GM18505 (cell line): ENCODE measurements around the gene SLC16A2.
A peak's percentile ranks its signal among the peaks of the same experiment; 100 is the strongest.
"Not testable (repeated sequence)": the region's sequence is repeated elsewhere in the genome, so short reads cannot be mapped to it uniquely, and the experiment has no call there.

Source experiments
- ATAC-seq: cut with Tn5 transposase; IDR thresholded peaks from one replicate; pipeline ENCODE4 v1.9.1; 2021; ENCODE audit not compliant: unreplicated experiment
- POLR2A ChIP-seq: IDR thresholded peaks from 4 replicates; pipeline ENCODE4 v1.6.1; 2011; ENCODE audit warnings: borderline replicate concordance; ENCODE audit not compliant: insufficient read depth, insufficient read length; ENCODE audit errors: extremely low read depth

SLC16A2 gene

GRCh38 chrX:74498924-74499323 is 77.6 kb downstream of the SLC16A2 start:
- ATAC-seq = no peak

GRCh38 chrX:74500067-74500466 is 78.8 kb downstream of the SLC16A2 start:
- no peak for TF ChIP-seq POLR2A
- ATAC-seq = no peak

More at GRCh38 chrX:74498924-74499323, 77.6 kb downstream of the SLC16A2 start:
- TF ChIP-seq POLR2A = no peak

DNA sequence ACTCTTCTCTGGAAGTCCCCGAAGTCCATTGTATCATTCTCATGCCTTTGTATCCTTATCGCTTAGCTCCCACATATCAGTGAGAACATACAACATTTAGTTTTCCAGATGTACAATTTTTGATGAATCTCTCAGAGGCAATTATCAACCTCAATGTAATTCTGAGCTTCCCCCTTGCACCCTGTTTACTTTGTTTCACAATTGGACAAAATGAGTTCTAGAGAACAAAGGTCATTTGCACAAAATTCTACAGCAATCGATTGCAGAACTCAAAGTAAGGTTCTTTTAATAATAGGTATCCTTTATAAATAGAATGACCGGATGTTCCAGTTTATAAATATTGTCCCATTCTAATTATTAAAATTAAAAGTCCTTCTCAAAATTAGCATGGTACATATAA is 79.3 kb downstream of the SLC16A2 start:
- ATAC-seq = no peak
- no peak for TF ChIP-seq POLR2A

DNA sequence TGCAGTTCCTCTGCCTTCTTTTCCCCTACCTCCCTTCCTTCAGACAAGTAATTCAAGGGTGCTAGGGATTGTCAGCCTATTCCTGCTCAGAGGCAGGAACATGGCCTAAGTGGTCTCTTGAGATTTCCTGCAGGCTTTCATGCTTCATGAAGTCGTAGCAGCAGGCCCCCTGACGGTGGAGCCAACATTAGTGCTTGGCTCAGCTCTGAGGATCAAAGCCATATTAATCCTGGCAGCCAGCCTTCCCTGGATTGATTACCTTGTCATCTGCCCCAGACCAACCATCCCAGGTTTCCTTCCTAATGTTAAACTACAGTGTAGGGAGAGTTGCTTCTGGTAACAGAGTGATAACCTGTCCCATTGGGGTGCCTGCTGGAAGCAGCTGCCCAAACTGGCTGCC is 84.1 kb downstream of the SLC16A2 start:
- TF ChIP-seq POLR2A = no peak
- ATAC-seq = no peak

GRCh38 chrX:74506317-74507115 is 85.2 kb downstream of the SLC16A2 start:
- no peak for TF ChIP-seq POLR2A
- peak; percentile 91 for ATAC-seq

GRCh38 chrX:74507191-74507590 is 85.9 kb downstream of the SLC16A2 start:
- ATAC-seq = no peak
- TF ChIP-seq POLR2A = no peak

- no peak for ATAC-seq
Observed at GRCh38 chrX:74509989-74510388, 88.7 kb downstream of the SLC16A2 start.

DNA sequence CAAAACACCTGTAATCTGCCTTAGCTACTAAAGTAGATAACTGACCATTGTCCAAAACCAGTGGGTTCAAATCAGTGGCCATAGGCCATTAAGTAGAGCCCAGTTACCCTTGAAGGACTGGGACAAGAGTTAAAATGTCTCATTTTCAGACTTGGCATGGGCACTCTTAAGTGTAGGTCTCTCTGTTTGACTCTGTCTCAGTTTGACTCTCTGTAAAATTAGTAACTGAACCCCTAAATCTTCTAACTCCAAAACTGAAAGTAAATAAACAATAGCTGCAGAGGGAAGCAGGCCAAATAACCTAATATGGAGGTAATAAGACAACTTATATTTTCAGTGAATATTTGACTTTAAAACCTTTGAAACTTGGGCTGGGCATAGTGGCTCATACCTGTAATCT is 89.1 kb downstream of the SLC16A2 start:
- no peak for ATAC-seq
- TF ChIP-seq POLR2A = no peak

More at GRCh38 chrX:74509989-74510388, 88.7 kb downstream of the SLC16A2 start:
- no peak for TF ChIP-seq POLR2A

GRCh38 chrX:74511704-74512103 is 90.4 kb downstream of the SLC16A2 start:
- ATAC-seq = no peak
- TF ChIP-seq POLR2A = no peak

DNA sequence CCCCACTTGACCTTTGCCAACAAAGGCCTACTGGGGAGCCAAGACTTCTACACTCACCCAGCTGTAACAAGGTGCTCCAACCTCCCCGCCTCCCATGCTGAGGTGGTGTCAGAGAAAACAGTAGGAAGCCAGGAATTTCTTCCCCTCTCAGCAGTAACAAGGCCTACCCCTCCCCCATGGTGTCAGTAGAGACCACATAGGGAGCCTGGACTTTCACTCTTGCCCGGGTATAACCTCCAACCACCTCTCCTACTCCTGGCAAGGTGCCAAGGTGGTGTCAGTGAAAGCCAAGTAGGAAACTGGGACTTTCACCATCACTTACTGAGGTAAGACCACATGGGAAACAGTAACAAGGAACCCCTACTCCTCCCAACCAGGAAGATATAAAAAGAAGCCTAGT is 93.1 kb downstream of the SLC16A2 start:
- TF ChIP-seq POLR2A = no peak
- no peak for ATAC-seq

- ATAC-seq = no peak
- no peak for TF ChIP-seq POLR2A
Observed at GRCh38 chrX:74515356-74515755, 94.1 kb downstream of the SLC16A2 start.

DNA sequence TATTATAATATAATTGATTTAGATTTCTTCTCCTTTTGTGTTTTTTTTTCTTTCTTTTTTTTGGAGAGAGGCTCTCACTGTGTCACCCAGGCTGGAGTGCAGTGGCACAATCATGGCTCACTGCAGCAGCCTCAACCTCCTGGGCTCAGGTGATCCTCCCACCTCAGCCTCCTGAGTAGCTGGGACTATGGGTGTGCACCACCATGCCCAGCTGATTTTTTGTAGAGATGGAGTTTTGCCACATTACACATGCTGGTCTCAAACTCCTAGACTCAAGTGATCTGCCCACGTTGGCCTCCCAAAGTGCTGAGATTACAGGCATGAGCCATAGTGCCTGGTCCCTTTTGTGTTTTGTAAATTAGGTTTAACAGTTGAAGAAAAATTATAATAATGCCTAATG is 94.7 kb downstream of the SLC16A2 start:
- ATAC-seq = not testable (repeated sequence)

DNA sequence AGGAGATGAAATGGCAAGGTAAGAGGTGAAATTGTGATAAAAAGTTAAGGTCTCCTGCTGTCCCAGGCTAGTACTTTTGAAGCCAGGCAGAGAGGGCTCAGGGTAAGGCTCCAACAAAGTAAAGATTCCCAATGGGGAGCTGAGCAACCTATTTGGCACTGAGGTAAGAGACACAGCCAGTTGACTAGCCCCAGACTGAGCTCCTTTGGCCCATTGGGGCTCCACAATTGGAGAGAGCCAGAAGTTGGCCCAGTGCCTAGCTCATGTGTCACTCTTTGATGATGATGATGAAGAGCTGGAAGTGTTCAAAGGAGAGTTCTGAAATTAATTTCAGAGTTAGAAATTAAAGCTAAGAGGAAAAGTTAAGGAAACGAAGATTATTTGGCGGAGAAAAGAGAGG is 98.6 kb downstream of the SLC16A2 start:
- ATAC-seq = no peak
- no peak for TF ChIP-seq POLR2A

DNA sequence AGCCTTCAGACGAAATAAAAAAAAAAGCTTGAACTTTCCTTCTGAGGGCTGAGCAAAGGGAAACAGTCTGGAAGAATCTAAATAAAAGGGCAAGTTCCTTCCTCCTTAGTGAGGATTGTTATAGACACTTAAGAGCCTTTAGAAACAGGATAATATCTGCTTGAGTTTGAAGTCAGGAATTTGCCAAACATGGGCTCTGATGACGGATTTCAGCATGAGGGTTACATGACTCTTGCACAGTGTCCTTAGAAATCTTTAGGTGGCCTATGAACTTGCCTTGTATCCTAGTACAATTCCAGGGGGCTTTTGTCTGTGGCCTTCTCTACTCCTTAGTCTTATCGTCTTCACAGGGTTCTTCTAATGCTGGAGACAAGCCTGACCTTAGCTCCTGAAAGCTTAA is 99.0 kb downstream of the SLC16A2 start:
- no peak for TF ChIP-seq POLR2A
- no peak for ATAC-seq

GRCh38 chrX:74520896-74521295 is 99.6 kb downstream of the SLC16A2 start:
- no peak for TF ChIP-seq POLR2A
- no peak for ATAC-seq
